AG04450 (cell line): Measurements from ENCODE around the gene AIFM3. TPM values are rescaled to one million over a fixed set of nuclear protein-coding genes. Genes with fewer than 3 reads are reported as not detected.
A peak's percentile ranks its signal among the peaks of the same experiment; 100 is the strongest.
"Not testable (repeated sequence)": the region's sequence is repeated elsewhere in the genome, so short reads cannot be mapped to it uniquely, and the experiment has no call there.

Source experiments
- CTCF ChIA-PET: fragments of 300-600, 350-600 bp; formaldehyde crosslinking; extraction: SDS; loops from one replicate; lab custom pipeline; 2022; ENCODE audit warnings: antibody characterized with exemption, inconsistent platforms; lab: Charles Lee
- POLR2A ChIA-PET: fragments of 350-600 bp; formaldehyde crosslinking; extraction: SDS; loops from one replicate; lab custom pipeline; 2021; ENCODE audit warnings: antibody characterized with exemption, inconsistent platforms; lab: Yijun Ruan, JAX
- DNase-seq: peaks from one replicate; pipeline ENCODE4 v3.0.0-alpha.2; 2011; ENCODE audit warnings: low read depth, low spot score
- H3K27ac ChIP-seq: one replicate; pipeline ENCODE4 v1.5.1; 2012; ENCODE audit warnings: low read depth, low read length, control low read depth
- H3K27me3 ChIP-seq: one replicate; pipeline ENCODE4 v1.6.0; 2012; ENCODE audit warnings: low read length; ENCODE audit not compliant: control insufficient read depth, insufficient read depth
- H3K4me3 ChIP-seq: 2 replicates; pipeline ENCODE4 v1.5.1; 2011; ENCODE audit warnings: mild to moderate bottlenecking, low read depth, low read length, control low read depth
- H3K9me3 ChIP-seq: 2 replicates; pipeline ENCODE4 v1.5.1; 2012; ENCODE audit warnings: low read length; ENCODE audit not compliant: control insufficient read depth, insufficient read depth
- polyA plus RNA-seq: library from polyadenylated mRNA; depleted of rRNA; stranded (reverse); fragments of >200 nt; gene quantifications from 2 replicates; pipeline ENCODE4 v1.2.3, GENCODE V29; 2011
- TF ChIP-seq, protein P1 (sequence below): IDR thresholded peaks from 2 replicates; pipeline ENCODE4 v1.5.1; 2011; ENCODE audit warnings: low read depth, low read length, control low read depth, inconsistent platforms

Gene AIFM3
- polyA plus RNA-seq, 1 experiment = 0.15 TPM

DNA sequence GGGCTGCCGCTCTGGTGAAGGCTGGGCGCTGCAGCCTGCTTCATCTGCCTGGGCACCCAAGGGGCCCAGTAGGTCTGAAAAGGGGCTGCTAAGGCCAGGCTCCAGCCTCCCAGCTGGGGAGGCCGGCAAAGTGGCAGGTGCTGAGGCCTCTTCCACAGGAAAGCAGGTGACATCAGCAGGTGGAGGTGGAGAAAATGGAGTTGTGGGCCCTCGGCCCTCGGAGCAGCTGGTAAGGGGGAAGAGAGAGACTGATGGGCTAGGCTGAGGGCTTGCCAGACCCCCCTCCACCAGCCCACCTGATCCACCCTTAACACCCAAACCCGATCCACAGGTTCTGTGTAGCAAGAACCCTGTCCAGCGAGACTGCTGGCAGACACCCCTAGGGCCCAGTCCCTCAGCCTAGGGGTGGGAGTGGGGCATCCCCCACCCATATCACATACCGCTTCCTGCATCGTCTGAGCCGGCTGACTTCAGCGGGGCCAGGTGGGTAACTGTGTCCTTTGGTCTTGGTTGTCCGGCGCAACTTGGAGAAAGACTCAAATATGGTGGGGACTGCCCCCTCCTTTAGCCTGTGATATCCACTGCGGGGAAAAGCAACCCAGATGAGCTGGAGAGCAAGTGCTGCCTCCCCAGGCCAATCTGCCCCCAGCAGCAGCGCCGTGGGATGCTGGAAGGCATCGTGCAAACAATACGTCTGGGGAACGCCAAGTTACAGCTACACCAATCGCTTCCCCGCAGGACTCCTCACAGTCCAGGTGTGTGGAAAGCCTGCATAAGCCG, 33.3 kb downstream of the AIFM3 start:
- DNase-seq = no peak
- Histone ChIP-seq H3K27me3 (no peaks in the 10 kb centered on the region), H3K9me3 (no peaks in the 10 kb centered on the region; the same call in 1 of the 2 replicates), H3K4me3 (peak overlapping the region; percentile 85), H3K27ac (peak overlapping the region; percentile 99)
- TF ChIP-seq, protein P1, sequence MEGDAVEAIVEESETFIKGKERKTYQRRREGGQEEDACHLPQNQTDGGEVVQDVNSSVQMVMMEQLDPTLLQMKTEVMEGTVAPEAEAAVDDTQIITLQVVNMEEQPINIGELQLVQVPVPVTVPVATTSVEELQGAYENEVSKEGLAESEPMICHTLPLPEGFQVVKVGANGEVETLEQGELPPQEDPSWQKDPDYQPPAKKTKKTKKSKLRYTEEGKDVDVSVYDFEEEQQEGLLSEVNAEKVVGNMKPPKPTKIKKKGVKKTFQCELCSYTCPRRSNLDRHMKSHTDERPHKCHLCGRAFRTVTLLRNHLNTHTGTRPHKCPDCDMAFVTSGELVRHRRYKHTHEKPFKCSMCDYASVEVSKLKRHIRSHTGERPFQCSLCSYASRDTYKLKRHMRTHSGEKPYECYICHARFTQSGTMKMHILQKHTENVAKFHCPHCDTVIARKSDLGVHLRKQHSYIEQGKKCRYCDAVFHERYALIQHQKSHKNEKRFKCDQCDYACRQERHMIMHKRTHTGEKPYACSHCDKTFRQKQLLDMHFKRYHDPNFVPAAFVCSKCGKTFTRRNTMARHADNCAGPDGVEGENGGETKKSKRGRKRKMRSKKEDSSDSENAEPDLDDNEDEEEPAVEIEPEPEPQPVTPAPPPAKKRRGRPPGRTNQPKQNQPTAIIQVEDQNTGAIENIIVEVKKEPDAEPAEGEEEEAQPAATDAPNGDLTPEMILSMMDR = no peak
- CTCF ChIA-PET = interaction anchor here (0.9 kb wide), 1 partner anchor 115 kb away, joined by 4 read pairs; no protein-coding TSS in a partner anchor
- POLR2A ChIA-PET = interaction anchor here (0.7 to 1.3 kb wide), 3 partner anchors 18 to 115 kb away, joined by 3 to 4 read pairs (median 3); partner anchors contain the start of gene LZTR1

DNA sequence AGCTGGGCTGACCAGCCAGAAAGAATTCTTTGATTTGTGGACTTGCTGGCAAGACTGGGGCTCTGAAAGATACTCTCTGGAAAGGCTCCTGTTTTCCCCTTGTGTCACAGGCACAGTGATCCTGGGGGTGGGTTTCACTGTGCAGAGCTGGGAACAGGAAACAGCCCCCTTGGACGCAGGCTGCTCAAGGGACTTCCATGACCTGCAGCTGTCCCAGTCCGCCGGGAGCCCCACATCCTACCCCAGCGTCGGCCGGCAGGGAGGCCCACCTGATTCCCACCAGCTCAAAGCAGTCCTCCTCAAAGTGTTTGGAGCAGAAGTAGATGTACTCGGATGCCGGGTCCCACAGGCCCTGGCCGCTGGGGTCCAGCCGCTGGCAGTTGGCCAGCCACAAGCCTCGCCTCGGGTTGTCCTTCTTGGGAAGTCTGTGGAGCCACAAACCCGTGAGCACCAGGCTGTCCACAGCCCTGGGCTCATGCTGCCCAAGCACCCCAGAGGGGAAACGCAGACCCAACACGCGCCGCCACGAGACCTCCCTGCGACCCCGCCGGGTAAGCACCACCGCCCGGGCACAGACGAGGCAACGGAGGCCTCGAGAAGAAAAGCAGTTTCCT, 34.0 kb downstream of the AIFM3 start:
- no peak for DNase-seq
- POLR2A ChIA-PET = interaction anchor here (0.7 to 1.3 kb wide), 3 partner anchors 19 to 116 kb away, joined by 3 to 4 read pairs (median 3); partner anchors contain the start of gene LZTR1
- Histone ChIP-seq H3K9me3 (no peaks in the 10 kb centered on the region; the same call in 1 of the 2 replicates), H3K4me3 (peak overlapping the region; percentile 85), H3K27me3 (no peaks in the 10 kb centered on the region), H3K27ac (peak overlapping the region; percentile 99)
- CTCF ChIA-PET = interaction anchor here (0.9 kb wide), 1 partner anchor 115 kb away, joined by 4 read pairs; no protein-coding TSS in a partner anchor
- TF ChIP-seq, protein P1 = no peak

DNA sequence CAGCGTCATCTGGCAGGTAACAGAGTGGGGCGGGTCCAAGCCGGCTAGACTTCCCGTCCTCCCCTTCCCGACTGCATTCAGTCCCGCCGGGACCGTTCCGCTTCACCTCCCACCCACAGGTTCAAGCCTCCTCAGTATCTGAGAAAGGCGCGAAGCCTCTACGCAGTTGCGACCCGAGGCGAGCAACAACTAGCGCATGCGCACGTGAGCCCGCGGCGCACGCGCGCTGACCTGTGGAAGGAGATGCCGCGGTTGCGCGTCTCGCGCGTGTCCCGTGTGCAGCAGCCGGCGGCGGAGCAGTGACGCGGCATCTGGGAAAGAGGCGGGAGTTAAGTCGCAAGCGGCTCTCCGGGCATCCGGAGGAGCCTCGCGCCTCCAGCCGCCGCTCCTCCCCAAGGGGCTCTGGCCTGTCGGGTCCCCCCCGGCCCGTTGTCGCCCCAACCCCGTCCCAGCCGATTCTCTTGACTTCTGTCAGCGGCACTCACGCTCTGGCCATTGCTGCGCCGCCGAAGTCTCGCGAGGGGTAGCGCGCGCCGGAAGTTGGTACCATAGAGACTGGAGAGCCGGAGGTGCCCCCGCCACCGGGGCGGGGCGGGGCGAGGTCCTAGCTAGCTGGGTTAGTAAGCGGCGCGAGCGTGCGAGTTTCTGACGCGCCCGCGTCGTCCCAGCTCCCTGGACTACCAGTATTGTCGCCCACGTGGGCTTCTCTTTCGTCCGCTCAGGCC, 34.7 kb downstream of the AIFM3 start, which contains the start of gene THAP7:
Gene THAP7, minus strand, starts transcription at position 518 of the 725 bp plus-strand sequence. Its CDS starts 207 bp downstream, at position 311.
- Histone ChIP-seq H3K27ac (peak within 1 kb of the TSS; percentile 99), H3K27me3 (no peaks in the 10 kb centered on the region), H3K9me3 (no peaks in the 10 kb centered on the region; the same call in 1 of the 2 replicates), H3K4me3 (peak within 1 kb of the TSS; percentile 85)
- CTCF ChIA-PET = interaction anchor here (0.8 kb wide), 1 partner anchor 116 kb away, joined by 5 read pairs; no protein-coding TSS in a partner anchor
- DNase-seq = peak; percentile 92
- POLR2A ChIA-PET = interaction anchor here (0.5 to 1.8 kb wide), 10 partner anchors 13 to 576 kb away, joined by 3 to 15 read pairs (median 4); partner anchors contain the start of genes LRRC74B, LZTR1 and P2RX6
- TF ChIP-seq, protein P1 = no peak

DNA sequence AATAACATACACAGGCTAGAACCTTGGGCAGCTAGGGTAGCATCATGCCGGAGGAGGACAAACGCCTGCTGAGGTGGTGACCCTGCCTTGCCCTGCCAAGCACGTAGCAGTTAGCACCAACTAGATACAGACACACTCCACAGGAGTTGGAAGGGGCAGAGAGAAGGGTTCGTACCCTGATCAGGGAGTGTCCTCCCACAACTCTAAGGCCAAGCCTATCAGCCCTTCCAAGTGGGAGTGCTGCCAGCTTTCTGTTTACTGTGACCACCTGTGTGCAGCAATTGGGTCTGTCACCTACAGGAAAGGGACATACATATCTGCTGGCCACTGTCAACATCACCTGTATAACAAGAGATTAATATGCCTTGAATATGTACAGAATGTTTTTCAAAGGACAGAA, 36.7 kb downstream of the AIFM3 start:
- CTCF ChIA-PET = no interaction called here
- POLR2A ChIA-PET = interaction anchor here (0.7 to 1.6 kb wide), 3 partner anchors 43 to 200 kb away, joined by 3 to 5 read pairs (median 3); no protein-coding TSS in a partner anchor
- Histone ChIP-seq H3K27ac (peak overlapping the region; percentile 21), H3K27me3 (no peaks in the 10 kb centered on the region), H3K9me3 (no peaks in the 10 kb centered on the region; the same call in 1 of the 2 replicates), H3K4me3 (no peak overlapping the region)
- no peak for DNase-seq
- TF ChIP-seq, protein P1 = no peak

DNA sequence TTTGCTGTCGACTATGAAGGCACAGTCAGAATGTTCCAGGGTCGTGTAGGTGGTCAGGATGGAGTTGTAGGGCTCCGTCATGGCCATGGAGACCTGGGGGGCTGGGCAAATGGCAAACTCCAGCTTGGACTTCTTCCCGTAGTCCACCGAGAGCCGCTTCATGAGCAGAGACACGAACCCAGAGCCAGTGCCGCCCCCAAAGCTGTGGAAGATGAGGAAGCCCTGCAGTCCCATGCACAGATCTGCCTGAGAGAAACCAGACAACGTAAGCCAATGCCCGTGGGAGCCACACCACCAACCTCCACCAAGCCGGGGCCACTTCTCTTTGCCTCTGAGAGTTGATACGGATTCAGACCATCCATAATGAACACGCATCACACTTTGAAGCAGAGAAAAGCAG, 42.2 kb downstream of the AIFM3 start:
- CTCF ChIA-PET = not testable (repeated sequence)

More for the DNA sequence above, 42.2 kb downstream of the AIFM3 start:
- POLR2A ChIA-PET, DNase-seq, H3K27me3 ChIP-seq, H3K27ac ChIP-seq, H3K9me3 ChIP-seq, H3K4me3 ChIP-seq: not testable (repeated sequence)
